Activated CD4-positive, alpha-beta T cell treated with anti-CD3 and anti-CD28 coated beads, Interleukin-10, Interleukin-2, amounts not matched to agents 100 ng/mL and 50 ng/mL, durations not matched to agents 16 hours and 8 hours (primary cell): Measurements from ENCODE around the gene ZNF75A.
"Not testable (repeated sequence)": the region's sequence is repeated elsewhere in the genome, so short reads cannot be mapped to it uniquely, and the experiment has no call there.

Experiments used
- DNase-seq: peaks from one replicate; pipeline ENCODE4 v3.0.0-alpha.2; 2020

ZNF75A gene

DNA sequence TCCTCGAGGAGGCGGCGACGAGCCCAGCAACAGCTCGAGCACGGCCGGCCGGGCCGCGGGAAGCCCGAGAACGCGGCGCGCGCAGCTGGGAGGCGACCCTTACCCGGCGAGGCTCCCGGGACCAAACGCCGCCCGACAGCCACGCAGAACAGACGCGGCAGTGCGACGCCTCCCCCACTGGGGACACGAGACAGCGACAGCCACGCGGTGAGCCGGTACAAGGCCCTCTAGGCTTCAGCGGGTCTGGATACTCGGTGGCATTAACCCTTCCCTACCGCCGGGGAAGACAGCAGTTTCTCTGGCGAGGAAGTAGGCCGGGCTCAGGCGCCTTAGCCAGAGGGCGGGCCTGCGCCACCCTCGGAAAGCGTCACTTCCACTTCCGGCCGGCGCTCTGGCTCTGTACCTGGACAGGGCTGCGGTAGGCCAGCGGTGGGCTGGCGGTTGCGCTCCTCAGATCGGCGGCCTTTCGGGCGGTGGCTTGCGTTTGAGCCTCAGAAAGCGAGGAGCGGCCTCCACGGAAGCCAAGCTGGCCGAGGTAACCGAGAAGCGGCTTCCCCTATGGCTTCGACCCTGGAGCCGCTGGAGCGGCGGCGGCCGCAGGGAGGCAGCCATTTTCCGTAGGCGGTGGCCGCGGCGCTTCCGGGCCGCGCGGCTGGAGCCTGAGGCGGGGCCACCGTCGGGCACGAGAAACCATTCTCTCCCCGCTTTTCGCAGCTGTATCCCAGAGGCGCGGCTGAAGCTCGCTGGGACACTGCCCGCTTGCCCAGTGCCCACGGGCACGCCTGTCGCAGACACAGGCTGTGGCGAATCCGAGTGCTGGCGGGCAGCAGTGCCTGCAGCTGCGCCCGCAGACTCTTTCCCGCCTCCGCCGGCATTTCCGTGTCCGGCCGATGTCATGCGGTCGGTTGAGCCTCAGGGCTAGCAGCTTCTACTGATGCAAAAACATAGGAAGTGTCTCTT, at the start of gene ZNF75A, which contains the start of gene TIGD7:
Gene ZNF75A, plus strand, starts transcription at position 389 of the 960 bp plus-strand sequence. CDS start 2,932 bp downstream, outside the sequence.
Gene TIGD7, minus strand, starts transcription at position 322 of the 960 bp plus-strand sequence. CDS start 4,816 bp downstream, outside the sequence.
- peak; percentile 90 for DNase-seq

GRCh38 chr16:3256146-3256865, 49.0 kb upstream of the ZNF75A start, which contains the start of gene MEFV:
Gene MEFV (minus strand): TSS chr16:3256633. CDS start chr16:3256587, 46 bp downstream.
- DNase-seq, result no peak

DNA sequence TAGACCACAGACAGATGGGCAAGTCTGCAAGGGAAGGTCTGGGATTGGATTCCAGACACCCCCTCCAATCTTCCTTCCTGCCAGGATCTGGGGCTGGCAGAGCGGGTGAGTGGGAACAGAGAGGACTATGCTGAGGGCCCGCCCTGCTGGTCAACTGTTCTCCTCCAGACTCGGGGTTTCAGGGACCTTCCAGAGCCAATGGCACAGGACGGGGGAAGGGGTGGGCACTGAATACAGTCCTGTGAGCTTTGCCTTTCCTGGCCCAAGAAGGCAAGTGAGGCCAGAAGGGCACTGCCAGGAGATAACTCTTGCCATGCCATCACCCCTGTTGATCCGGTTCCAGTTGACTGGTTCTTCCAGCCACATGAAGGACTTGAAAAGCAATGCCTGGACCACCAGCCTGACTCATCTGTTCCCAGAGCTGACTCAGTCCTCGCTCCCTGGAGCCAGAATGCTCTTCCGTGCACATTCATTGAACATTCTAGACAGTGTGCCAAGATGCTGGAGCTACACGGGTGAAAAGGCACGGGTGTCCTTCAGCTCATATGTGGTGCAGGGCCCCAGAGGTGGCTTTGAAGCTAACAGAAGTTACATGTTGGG, 48.3 kb upstream of the ZNF75A start:
- no peak for DNase-seq

DNA sequence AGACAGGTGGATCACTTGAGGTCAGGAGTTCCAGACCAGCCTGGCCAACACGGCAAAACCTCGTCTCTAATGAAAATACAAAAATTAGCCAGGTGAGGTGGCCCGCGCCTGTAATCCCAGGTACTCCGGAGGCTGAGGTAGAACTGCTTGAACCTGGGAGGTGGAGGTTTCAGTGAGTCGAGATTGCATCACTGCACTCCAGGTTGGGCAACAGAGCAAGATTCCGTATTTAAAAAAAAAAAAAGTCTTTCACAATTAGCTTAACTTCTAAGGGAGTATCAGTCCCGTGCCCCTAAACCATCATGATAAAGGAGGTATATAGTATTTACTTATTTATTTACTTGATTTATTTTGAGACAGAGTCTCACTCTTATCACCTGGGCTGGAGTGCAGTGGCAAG, 45.5 kb upstream of the ZNF75A start:
- no peak for DNase-seq

DNA sequence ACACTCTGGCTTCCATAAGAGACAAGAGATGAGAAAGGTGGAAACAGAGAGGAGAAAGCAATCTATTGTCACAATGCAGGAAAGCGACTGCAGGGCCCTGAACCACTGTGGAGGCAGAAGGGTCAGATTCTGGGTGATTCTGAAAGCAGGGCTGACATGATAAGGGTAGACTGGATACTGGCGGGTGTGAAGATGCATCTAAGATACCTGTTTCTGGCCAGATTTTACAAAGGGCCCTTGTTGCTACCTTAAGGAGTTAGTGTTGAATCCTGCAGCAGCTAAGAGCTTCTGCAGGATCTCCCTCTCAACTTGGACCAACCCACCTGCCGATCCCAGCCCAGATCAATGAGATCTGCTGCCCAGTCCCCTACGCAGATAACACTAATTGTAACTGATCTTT, 42.8 kb upstream of the ZNF75A start:
- DNase-seq, result no peak

DNA sequence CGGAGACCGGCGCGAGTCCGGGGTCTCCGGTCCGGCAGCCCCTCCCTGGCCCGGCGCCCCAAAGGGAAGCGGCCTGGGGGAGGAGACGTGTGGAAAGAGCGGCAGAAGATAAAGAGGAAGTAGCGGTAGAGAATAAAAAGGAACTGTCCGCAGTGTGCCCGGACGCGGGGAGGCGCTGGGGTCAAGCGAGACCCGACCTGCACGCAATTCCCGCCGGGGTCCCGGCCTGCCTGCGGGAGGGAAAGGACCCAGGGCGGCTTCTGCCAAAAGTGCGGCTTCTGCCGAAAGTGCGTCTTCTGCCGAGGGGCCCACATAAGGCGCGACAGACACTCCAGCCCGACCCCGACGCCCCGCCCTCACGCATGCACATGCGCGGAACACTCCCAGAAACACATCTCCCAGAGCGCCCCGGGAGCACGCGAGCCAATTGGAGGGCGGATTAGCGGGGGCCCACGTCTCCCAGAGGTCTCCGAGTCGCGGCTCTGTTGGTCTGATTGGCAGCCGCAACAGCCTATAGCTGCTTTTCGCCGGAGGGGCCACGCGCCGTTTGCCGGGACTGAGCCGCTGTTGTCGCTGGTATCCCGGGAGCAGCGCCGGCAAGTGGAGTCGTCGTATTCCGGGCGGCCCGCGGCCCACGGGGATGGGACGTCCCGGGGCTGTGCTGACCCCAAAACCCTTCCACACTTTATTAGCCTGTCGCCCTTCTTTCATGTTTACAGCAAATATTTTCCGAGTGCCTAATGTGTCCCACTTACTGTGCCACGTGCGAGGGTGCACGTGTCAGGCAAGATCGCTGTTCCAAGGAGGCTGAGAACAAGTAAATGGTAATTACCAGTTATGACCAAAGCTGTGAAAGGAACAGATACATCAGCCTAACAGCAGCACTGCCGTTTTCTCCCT, 40.9 kb upstream of the ZNF75A start:
- DNase-seq, result peak; percentile 99

GRCh38 chr16:3266873-3267537, 38.3 kb upstream of the ZNF75A start:
- peak; percentile 13 for DNase-seq

GRCh38 chr16:3268294-3268693, 37.0 kb upstream of the ZNF75A start:
- DNase-seq, result no peak

GRCh38 chr16:3270718-3271117, 34.6 kb upstream of the ZNF75A start:
- not testable (repeated sequence) for DNase-seq

GRCh38 chr16:3271281-3271680, 34.0 kb upstream of the ZNF75A start:
- not testable (repeated sequence) for DNase-seq

GRCh38 chr16:3274490-3274889, 30.8 kb upstream of the ZNF75A start:
- DNase-seq, result no peak

- DNase-seq, result no peak
Measured at GRCh38 chr16:3274947-3275346, 30.4 kb upstream of the ZNF75A start.

- DNase-seq, result no peak
Measured at GRCh38 chr16:3276679-3277078, 28.6 kb upstream of the ZNF75A start.

- no peak for DNase-seq
Measured at GRCh38 chr16:3281222-3281820, 24.0 kb upstream of the ZNF75A start.

- DNase-seq, result no peak
Measured at GRCh38 chr16:3282103-3282729, 23.1 kb upstream of the ZNF75A start.

DNA sequence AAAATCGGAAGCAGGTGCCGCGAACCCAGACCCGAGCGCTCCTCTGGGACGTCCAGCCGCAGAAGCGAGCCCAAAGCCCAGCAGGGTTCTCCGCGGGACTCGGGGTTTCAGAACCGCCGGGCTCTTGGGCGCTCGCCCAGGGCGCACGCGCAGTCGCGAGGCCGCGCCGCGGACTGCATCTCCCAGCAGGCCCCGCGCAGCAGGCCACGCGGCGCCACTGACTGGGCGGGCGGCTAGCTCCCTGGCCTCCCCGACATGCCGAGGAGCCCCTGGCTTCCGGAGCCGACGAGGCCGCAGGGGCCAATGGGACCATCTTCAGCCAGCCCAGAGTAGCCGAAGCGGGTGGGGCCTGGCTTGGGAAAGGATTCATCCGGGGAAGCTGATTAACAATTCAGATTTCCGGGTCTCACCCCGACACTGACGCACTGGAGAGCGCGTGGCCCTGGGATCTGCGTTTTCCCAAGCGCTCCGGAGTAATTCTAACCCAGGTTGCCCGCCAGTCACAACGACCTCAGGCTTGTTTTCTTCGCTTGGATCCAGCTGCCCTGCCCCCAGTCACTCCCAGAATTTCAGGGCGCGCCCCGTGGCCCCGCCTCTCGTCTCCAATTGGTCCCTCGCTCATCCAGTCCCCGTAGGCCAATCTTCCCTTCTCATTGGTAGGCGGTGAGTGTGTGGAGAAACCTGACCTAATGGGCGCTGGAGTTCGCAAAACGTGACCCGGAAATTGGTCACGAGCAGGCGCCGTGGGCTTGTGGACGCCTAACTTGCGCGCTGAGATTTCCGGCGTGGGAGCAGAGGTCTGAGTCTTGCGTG, 22.4 kb upstream of the ZNF75A start, which contains the start of gene ZNF263:
Gene ZNF263, plus strand, starts transcription at position 762 of the 813 bp plus-strand sequence. CDS start 328 bp downstream, outside the sequence.
- peak; percentile 97 for DNase-seq

- DNase-seq, result no peak
Measured at GRCh38 chr16:3283543-3284447, 21.5 kb upstream of the ZNF75A start.

DNA sequence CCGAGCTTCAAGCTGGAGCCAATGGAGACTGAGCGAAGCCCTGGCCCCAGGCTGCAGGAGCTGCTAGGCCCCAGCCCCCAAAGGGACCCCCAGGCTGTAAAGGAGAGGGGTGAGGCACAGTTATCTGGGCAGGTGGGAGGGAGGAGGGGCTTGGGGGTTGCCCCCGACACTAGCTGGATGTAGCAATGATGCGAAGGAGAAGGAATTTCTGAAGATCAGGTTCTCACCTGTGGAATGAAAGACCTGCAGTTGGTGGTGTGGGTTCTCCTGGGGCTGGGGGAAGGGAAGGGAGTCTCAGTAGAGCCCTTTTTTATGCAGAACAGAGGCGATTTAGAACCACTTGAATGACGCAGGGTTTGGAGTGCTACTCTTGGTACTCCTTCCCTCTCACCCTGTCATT, 20.2 kb upstream of the ZNF75A start:
- DNase-seq, result no peak
